Tibial artery (tissue), 4 donors: ENCODE measurements around the gene DBN1.
"Not testable (repeated sequence)": the region's sequence is repeated elsewhere in the genome, so short reads cannot be mapped to it uniquely, and the experiment has no call there.

ENCODE experiments used
- DNase-seq, 2 donors: peaks; one replicate each; pipeline ENCODE4 v3.0.0-alpha.2; 2019
- H3K27ac ChIP-seq, 2 donors: fragments of 200-600 bp; sonication (generic) in 1 of 2; 1 replicate in 1 of 2; 2 replicates in 1 of 2; pipeline ENCODE4 v1.5.1; 2018 to 2019; ENCODE audit warnings: mild to moderate bottlenecking in 1 of 2
- H3K27me3 ChIP-seq, 2 donors: fragments of 200-600 bp; sonication (generic) in 1 of 2; one replicate each; pipeline versions ENCODE4 v1.5.1 to v1.6.0; 2016 to 2019
- H3K36me3 ChIP-seq, 3 donors: fragments of 200-600 bp; sonication (generic) in 2 of 3; one replicate each; pipeline ENCODE4 v1.5.1; 2016 to 2019; ENCODE audit warnings: mild to moderate bottlenecking in 2 of 3
- H3K4me1 ChIP-seq, 4 donors: fragments of 200-600 bp; sonication (generic) in 2 of 4; 1 replicate in 3 of 4; 2 replicates in 1 of 4; pipeline ENCODE4 v1.5.1; 2016 to 2019
- H3K4me3 ChIP-seq, 2 donors: fragments of 200-600 bp; sonication (generic) in 1 of 2; 1 replicate in 1 of 2; 2 replicates in 1 of 2; pipeline ENCODE4 v1.5.1; 2018 to 2019; ENCODE audit warnings: mild to moderate bottlenecking in 2 of 2
- H3K9me3 ChIP-seq, 3 donors: fragments of 200-600 bp; sonication (generic) in 1 of 3; one replicate each; pipeline ENCODE4 v1.5.1; 2016 to 2019
- CTCF ChIP-seq, 2 experiments: fragments of 200-600 bp in 1 of 2; fragments of 450-650 bp in 1 of 2; IDR thresholded peaks; one replicate each; pipeline ENCODE4 v1.5.1; 2017 to 2019; ENCODE audit warnings: antibody characterized with exemption in 2 of 2, mild to moderate bottlenecking in 1 of 2, moderate library complexity in 1 of 2
- intact Hi-C: fragments of 100-400 bp; cut with DNase I; formaldehyde crosslinking; loops from one replicate; pipeline ENCODE4 v1.15.0; 2023; ENCODE audit warnings: low total_unique reads

Gene DBN1

GRCh38 chr5:177423671-177424070 lies 49.8 kb downstream of the DBN1 start:
- Histone ChIP-seq H3K36me3 (no peaks in the 10 kb centered on the region), H3K27ac (no peak overlapping the region), H3K27me3 (no peaks in the 10 kb centered on the region), H3K9me3 (no peaks in the 10 kb centered on the region), H3K4me3 (no peak overlapping the region), H3K4me1 (peaks cover 0 to 25% (median 17%) of the 10 kb centered on the region in 4 donors)
- intact Hi-C loops, result no loop called here
- no peak for DNase-seq
- no peak for TF ChIP-seq CTCF (IDR thresholded peaks at IDR 0.05)

GRCh38 chr5:177421062-177421798 lies 52.2 kb downstream of the DBN1 start:
- intact Hi-C loops, result no loop called here
- no peaks in the 10 kb centered on the region for H3K36me3 ChIP-seq
- H3K9me3 ChIP-seq, result no peaks in the 10 kb centered on the region
- H3K4me1 ChIP-seq, result peaks cover 0 to 7% (median 3%) of the 10 kb centered on the region in 4 donors
- H3K4me3 ChIP-seq, result no peak overlapping the region
- no peaks in the 10 kb centered on the region for H3K27me3 ChIP-seq
- no peak for TF ChIP-seq CTCF (IDR thresholded peaks at IDR 0.05)
- no peak overlapping the region for H3K27ac ChIP-seq
- no peak for DNase-seq

- H3K36me3 ChIP-seq, H3K27me3 ChIP-seq, DNase-seq, H3K27ac ChIP-seq, H3K4me1 ChIP-seq, H3K4me3 ChIP-seq, H3K9me3 ChIP-seq, intact Hi-C loops: not testable (repeated sequence)
These were observed 53.0 kb downstream of the DBN1 start for GRCh38 chr5:177420472-177420871.

GRCh38 chr5:177419046-177419445 lies 54.4 kb downstream of the DBN1 start:
- no peaks in the 10 kb centered on the region for H3K4me1 ChIP-seq
- no peak for TF ChIP-seq CTCF (IDR thresholded peaks at IDR 0.05)
- no peak overlapping the region for H3K27ac ChIP-seq
- no peaks in the 10 kb centered on the region for H3K9me3 ChIP-seq
- H3K36me3 ChIP-seq, result no peaks in the 10 kb centered on the region
- no peaks in the 10 kb centered on the region for H3K27me3 ChIP-seq
- H3K4me3 ChIP-seq, result no peak overlapping the region
- intact Hi-C loops, result no loop called here
- no peak for DNase-seq

GRCh38 chr5:177417081-177417480 lies 56.4 kb downstream of the DBN1 start:
- intact Hi-C loops, H3K27ac ChIP-seq, H3K36me3 ChIP-seq, H3K4me1 ChIP-seq, DNase-seq, H3K9me3 ChIP-seq, H3K27me3 ChIP-seq, H3K4me3 ChIP-seq: not testable (repeated sequence)

GRCh38 chr5:177414481-177414880 lies 59.0 kb downstream of the DBN1 start:
- Histone ChIP-seq H3K4me3 (no peak overlapping the region), H3K27ac (no peak overlapping the region), H3K4me1 (no peaks in the 10 kb centered on the region), H3K36me3 (no peaks in the 10 kb centered on the region), H3K27me3 (no peaks in the 10 kb centered on the region), H3K9me3 (no peaks in the 10 kb centered on the region)
- no peak for TF ChIP-seq CTCF (IDR thresholded peaks at IDR 0.05)
- intact Hi-C loops, result no loop called here
- no peak for DNase-seq
